Mesendoderm (in vitro differentiated cells): ENCODE data around the gene CIDEC.

Source experiments
- DNase-seq: peaks from one replicate; pipeline ENCODE4 v3.0.0; 2013
- H2AK5ac ChIP-seq: 2 replicates; pipeline ENCODE4 v1.6.1; 2013; ENCODE audit warnings: low read length, inconsistent platforms
- H2BK120ac ChIP-seq: 2 replicates; pipeline ENCODE4 v1.6.1; 2013; ENCODE audit warnings: low read depth, mild to moderate bottlenecking, low read length, moderate library complexity, mixed read lengths
- H2BK15ac ChIP-seq: replicated peaks from 2 replicates; pipeline ENCODE4 v1.6.1; 2013; ENCODE audit warnings: low read depth, mild to moderate bottlenecking, moderate library complexity
- H2BK5ac ChIP-seq: 2 replicates; pipeline ENCODE4 v1.6.1; 2013; ENCODE audit warnings: low read length, inconsistent platforms
- H3K18ac ChIP-seq: 2 replicates; pipeline ENCODE4 v1.6.1; 2013; ENCODE audit warnings: mild to moderate bottlenecking, low read length, mixed read lengths
- H3K23ac ChIP-seq: one replicate; pipeline ENCODE4 v1.6.1; 2013; ENCODE audit warnings: low read length
- H3K27ac ChIP-seq: 2 replicates; pipeline ENCODE4 v1.5.1; 2013; ENCODE audit warnings: low read depth, mild to moderate bottlenecking, inconsistent platforms, low read length, moderate library complexity
- H3K27me3 ChIP-seq: 2 replicates; pipeline ENCODE4 v1.6.1; 2013; ENCODE audit warnings: low read length, control low read depth, mild to moderate bottlenecking, inconsistent platforms; ENCODE audit not compliant: insufficient read depth, poor library complexity
- H3K36me3 ChIP-seq: 2 replicates; pipeline ENCODE4 v1.6.1; 2013; ENCODE audit warnings: low read length, inconsistent platforms; ENCODE audit not compliant: control insufficient read depth, insufficient read depth
- H3K4ac ChIP-seq: one replicate; pipeline ENCODE4 v1.6.1; 2013; ENCODE audit warnings: low read depth, mild to moderate bottlenecking, low read length, moderate library complexity
- H3K4me1 ChIP-seq: 2 replicates; pipeline ENCODE4 v1.6.1; 2013; ENCODE audit warnings: low read depth, low read length, inconsistent platforms; ENCODE audit not compliant: control insufficient read depth
- H3K4me2 ChIP-seq: 2 replicates; pipeline ENCODE4 v1.6.1; 2013; ENCODE audit warnings: low read length
- H3K4me3 ChIP-seq: 2 replicates; pipeline ENCODE4 v1.5.1; 2013; ENCODE audit warnings: mild to moderate bottlenecking, low read length
- H3K56ac ChIP-seq: one replicate; pipeline ENCODE4 v1.6.1; 2013; ENCODE audit warnings: low read length
- H3K79me1 ChIP-seq: 2 replicates; pipeline ENCODE4 v1.6.1; 2013; ENCODE audit warnings: low read length, inconsistent platforms
- H3K79me2 ChIP-seq: 2 replicates; pipeline ENCODE4 v1.6.1; 2013; ENCODE audit warnings: mild to moderate bottlenecking, low read length; ENCODE audit not compliant: control insufficient read depth, insufficient read depth
- H3K9ac ChIP-seq: 2 replicates; pipeline ENCODE4 v1.6.1; 2013; ENCODE audit warnings: low read length, inconsistent platforms
- H4K5ac ChIP-seq: one replicate; pipeline ENCODE4 v1.6.1; 2013; ENCODE audit warnings: low read length
- H4K8ac ChIP-seq: one replicate; pipeline ENCODE4 v1.6.1; 2013; ENCODE audit warnings: low read depth, mild to moderate bottlenecking, control low read depth, low read length, moderate library complexity
- WGBS: extraction: QIAGEN DNeasy Blood & Tissue Kit; methylation state at CpG from one replicate; pipeline ENCODE4 v1.1.7; 2013; ENCODE audit warnings: low lambda C conversion rate, missing lambda C conversion rate; ENCODE audit not compliant: insufficient coverage; ENCODE audit errors: extremely low coverage; 5-methylcytosine and 5-hydroxymethylcytosine counted together

The CIDEC gene

GRCh38 chr3:9838856-9839255 lies 41.2 kb downstream of the CIDEC start:
- H3K4ac ChIP-seq: no peak overlapping the region
- no peak overlapping the region for H3K18ac ChIP-seq
- no peak overlapping the region for H3K23ac ChIP-seq
- no peak overlapping the region for H3K4me2 ChIP-seq
- no peak overlapping the region for H3K9ac ChIP-seq
- no peak overlapping the region for H2AK5ac ChIP-seq
- no peak overlapping the region for H4K5ac ChIP-seq
- no peak overlapping the region for H3K56ac ChIP-seq
- no peak overlapping the region for H3K27ac ChIP-seq
- H3K4me3 ChIP-seq: no peak overlapping the region
- H3K36me3 ChIP-seq: no peaks in the 10 kb centered on the region
- no peak overlapping the region for H2BK5ac ChIP-seq
- no peak overlapping the region for H2BK15ac ChIP-seq
- no peak overlapping the region for H4K8ac ChIP-seq
- no peaks in the 10 kb centered on the region for H3K4me1 ChIP-seq
- no peak overlapping the region for H2BK120ac ChIP-seq
- no peaks in the 10 kb centered on the region for H3K27me3 ChIP-seq
- H3K79me2 ChIP-seq: no peaks in the 10 kb centered on the region
- no peaks in the 10 kb centered on the region for H3K79me1 ChIP-seq
- WGBS: no CpG with 5 or more reads among the region's 4 CpGs
- DNase-seq: no peak

DNA sequence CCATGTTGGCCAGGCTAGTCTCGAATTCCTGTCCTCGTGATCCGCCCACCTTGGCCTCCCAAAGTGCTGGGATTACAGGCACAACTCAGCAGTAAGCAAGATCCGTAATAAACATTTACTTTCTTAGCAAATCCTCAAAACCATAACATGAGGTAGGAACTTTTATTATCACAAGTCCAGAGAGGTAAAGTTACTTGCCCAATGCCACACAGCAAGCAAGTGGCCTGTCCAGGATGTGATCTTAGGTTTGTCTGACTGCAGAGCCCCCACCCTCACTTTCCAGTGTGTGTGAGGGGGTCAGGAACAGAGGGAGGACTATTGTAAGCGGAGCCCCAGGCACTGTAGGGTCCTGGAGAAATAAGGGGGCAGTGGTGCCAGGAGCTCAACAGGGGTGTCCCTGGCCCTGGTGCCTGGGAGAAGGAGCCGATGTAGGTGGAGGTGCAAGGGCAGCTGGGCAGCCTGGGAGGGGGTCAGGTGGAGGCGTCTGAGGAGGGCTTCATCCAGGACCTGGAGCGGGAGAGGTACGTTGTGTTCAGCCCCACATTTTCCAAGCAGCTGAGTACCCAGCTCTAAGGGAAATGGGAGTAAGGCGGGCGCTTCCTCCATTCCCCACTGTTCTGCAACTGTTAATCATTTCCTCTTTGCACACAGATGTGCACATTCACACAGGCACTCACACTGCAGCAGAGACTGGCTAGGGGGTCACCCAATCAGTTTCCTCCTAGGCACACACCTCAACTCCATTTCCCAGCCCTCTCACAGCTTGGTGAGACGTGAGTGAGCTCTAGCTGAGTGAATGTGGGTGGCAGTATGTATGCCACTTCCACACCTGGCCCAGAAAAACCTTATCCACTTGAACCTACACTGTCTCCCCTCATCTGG lies 42.1 kb downstream of the CIDEC start:
- Histone ChIP-seq H3K4me1 (no peaks in the 10 kb centered on the region), H2BK15ac (no peak overlapping the region), H3K56ac (no peak overlapping the region), H4K5ac (no peak overlapping the region), H2AK5ac (no peak overlapping the region), H3K79me2 (no peaks in the 10 kb centered on the region), H3K4me2 (no peak overlapping the region), H3K36me3 (no peaks in the 10 kb centered on the region), H3K79me1 (no peaks in the 10 kb centered on the region), H3K4ac (no peak overlapping the region), H3K18ac (no peak overlapping the region), H3K4me3 (no peak overlapping the region), H4K8ac (no peak overlapping the region), H3K23ac (no peak overlapping the region), H2BK120ac (no peak overlapping the region), H3K9ac (no peak overlapping the region), H2BK5ac (no peak overlapping the region), H3K27me3 (no peaks in the 10 kb centered on the region), H3K27ac (no peak overlapping the region)
- no peak for DNase-seq
- WGBS: no CpG with 5 or more reads among the region's 12 CpGs

- Histone ChIP-seq H3K79me2 (no peaks in the 10 kb centered on the region), H4K5ac (no peak overlapping the region), H2BK5ac (no peak overlapping the region), H3K27ac (no peak overlapping the region), H2AK5ac (no peak overlapping the region), H3K4me2 (no peak overlapping the region), H3K18ac (no peak overlapping the region), H3K79me1 (no peaks in the 10 kb centered on the region), H3K4ac (no peak overlapping the region), H3K4me3 (no peak overlapping the region), H3K36me3 (no peaks in the 10 kb centered on the region), H4K8ac (no peak overlapping the region), H2BK15ac (no peak overlapping the region), H3K9ac (no peak overlapping the region), H3K56ac (no peak overlapping the region), H3K23ac (no peak overlapping the region), H3K4me1 (no peaks in the 10 kb centered on the region), H3K27me3 (no peaks in the 10 kb centered on the region), H2BK120ac (no peak overlapping the region)
- WGBS: no CpG with 5 or more reads among the region's 18 CpGs
- DNase-seq: no peak
These were observed 45.3 kb downstream of the CIDEC start for GRCh38 chr3:9834520-9835380.

DNA sequence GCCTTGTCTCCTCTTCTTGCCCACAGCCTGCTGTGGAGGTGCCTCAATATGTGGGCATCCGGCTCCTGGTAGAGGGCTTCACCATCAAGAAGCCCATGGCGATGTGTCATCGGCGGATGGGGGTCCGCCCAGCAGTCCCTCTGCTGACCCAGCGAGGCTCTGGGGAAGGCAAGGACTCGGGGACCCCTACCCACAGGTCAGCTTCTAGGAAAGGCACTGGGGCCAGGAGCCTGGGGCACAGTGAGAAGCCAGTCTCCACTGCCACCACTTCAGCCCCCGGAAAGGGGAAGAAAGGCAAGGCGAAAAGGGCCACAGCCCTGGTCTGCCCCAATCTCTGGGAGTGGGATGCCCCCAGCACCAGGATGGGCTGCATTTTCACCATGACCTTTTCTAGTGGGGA lies 47.0 kb downstream of the CIDEC start:
- Histone ChIP-seq H2BK5ac (no peak overlapping the region), H4K5ac (no peak overlapping the region), H3K4ac (no peak overlapping the region), H3K4me3 (no peak overlapping the region), H2AK5ac (no peak overlapping the region), H2BK120ac (no peak overlapping the region), H3K27ac (no peak overlapping the region), H3K56ac (no peak overlapping the region), H4K8ac (no peak overlapping the region), H3K27me3 (no peaks in the 10 kb centered on the region), H3K18ac (no peak overlapping the region), H3K36me3 (no peaks in the 10 kb centered on the region), H3K79me1 (no peaks in the 10 kb centered on the region), H3K4me2 (no peak overlapping the region), H3K23ac (no peak overlapping the region), H3K79me2 (no peaks in the 10 kb centered on the region), H2BK15ac (no peak overlapping the region), H3K4me1 (no peaks in the 10 kb centered on the region), H3K9ac (no peak overlapping the region)
- WGBS: no CpG with 5 or more reads among the region's 9 CpGs
- DNase-seq: no peak

DNA sequence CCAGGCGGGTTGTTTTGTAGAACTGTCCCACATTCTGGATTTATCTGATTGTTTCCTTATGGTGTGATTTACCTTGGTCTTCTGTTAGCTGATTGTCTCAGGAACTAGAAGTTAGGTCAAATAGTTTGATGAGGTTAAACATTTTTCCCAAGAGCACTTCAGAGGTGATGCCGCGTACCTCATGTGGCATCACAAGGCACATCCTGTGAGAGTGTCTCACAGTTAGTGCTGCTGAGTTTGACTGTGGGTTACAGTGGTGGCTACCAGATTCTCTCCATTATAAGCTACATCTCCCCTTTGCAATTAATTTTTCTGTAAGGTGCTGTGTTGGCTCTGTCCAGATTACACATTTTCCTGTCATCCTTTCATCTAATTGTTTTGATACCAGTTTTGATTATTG lies 48.8 kb downstream of the CIDEC start:
- Histone ChIP-seq H3K56ac (no peak overlapping the region), H4K5ac (no peak overlapping the region), H3K27me3 (no peaks in the 10 kb centered on the region), H3K9ac (no peak overlapping the region), H3K79me1 (no peaks in the 10 kb centered on the region), H3K36me3 (no peaks in the 10 kb centered on the region), H4K8ac (no peak overlapping the region), H3K27ac (no peak overlapping the region), H2BK5ac (no peak overlapping the region), H2BK120ac (no peak overlapping the region), H3K4me1 (no peaks in the 10 kb centered on the region), H3K18ac (no peak overlapping the region), H3K4me2 (no peak overlapping the region), H2BK15ac (no peak overlapping the region), H2AK5ac (no peak overlapping the region), H3K23ac (no peak overlapping the region), H3K79me2 (no peaks in the 10 kb centered on the region), H3K4ac (no peak overlapping the region), H3K4me3 (no peak overlapping the region)
- no CpG with 5 or more reads among the region's 3 CpGs for WGBS
- DNase-seq: no peak
